DMS79 (cell line): Measurements from ENCODE around the gene THSD7B.
"Not testable (repeated sequence)": the region's sequence is repeated elsewhere in the genome, so short reads cannot be mapped to it uniquely, and the experiment has no call there.

Experiments
- DNase-seq: peaks from one replicate; lab custom pipeline; 2025; lab: John Stamatoyannopoulos, UW

The THSD7B gene

DNA sequence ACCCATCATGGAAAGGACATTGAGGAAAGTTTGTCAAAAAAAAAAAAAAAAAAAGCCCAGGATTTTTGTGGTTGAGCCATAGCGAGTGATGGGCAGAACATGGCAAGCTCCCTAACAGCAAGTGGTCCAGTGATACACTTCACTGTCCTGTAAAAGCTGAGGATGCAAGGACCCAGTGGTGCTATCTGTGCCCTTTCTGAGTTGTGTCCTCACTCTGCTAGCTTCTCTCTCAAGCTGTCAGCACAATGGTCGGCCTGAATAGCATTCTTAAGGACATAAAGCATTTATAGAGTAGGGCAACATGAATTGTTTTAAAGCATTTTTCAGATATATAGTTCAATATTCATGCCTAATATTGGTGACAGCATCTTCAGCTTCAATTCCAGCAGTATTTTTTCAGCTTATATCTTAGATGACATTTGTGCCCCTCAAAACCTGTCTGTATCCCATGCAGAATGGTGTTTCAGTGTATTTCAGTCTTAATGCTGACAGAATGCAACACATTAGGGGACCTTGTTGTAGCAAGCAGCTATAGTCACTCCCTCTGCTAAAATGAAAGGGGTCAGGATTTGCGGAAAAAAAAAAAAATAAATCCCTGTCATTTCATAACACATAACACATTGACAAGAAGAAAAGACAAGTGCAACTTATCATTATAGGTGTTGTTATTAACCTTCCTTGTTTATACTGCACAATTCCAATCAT, 496.7 kb downstream of the THSD7B start:
- DNase-seq, result no peak

DNA sequence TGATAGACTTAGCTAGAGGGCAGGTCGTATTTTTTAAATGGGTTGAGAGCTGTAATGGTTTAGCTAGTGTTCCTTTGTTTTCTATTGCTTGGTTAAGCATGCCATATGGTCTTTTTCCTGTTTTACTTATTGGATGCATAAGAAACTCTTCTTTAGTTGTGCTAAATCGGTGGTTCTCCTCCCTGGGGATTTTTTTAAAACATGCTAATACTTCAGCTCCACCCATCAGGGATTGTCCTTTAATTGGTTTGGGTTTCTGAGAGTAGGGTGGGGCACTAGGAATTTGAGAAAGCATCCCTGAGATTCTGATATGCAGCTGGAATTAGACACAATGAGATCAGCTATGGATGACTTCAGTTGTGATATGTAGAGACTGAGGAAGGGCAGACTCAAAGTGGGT, 497.2 kb downstream of the THSD7B start:
- no peak for DNase-seq

DNA sequence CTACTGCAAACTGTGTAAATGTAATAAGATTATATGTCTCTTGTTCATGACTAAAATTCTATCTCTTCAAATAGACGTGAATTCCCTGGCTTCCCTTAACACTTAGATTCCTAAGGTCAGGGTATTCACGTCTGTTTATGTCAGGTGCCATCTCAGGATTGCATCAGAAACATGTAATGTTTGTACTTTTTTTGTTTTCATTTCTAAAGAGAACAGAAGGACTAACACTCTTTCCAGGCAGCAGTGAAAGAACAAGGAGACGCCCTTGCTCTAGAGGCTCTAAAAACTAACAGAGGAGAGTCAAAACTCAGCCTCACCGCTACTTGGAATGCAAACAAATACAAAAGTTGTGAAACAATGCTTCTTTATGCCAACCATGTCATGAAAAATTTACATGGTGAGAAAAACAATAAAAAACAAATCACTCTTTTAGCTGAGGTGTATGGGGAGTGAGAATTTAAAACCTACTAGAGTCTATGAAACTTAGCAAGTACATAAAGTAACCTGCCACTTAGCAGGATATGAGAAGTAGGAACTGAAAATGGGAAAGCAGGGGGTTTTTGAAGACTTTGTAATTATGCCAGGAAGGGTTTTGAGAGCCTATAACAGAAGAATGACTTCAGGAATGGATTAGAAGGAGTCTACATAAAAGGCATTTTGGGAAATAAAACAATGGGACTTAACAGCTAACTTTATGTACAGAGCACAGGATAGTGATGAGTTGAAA, 522.7 kb downstream of the THSD7B start:
- no peak for DNase-seq

DNA sequence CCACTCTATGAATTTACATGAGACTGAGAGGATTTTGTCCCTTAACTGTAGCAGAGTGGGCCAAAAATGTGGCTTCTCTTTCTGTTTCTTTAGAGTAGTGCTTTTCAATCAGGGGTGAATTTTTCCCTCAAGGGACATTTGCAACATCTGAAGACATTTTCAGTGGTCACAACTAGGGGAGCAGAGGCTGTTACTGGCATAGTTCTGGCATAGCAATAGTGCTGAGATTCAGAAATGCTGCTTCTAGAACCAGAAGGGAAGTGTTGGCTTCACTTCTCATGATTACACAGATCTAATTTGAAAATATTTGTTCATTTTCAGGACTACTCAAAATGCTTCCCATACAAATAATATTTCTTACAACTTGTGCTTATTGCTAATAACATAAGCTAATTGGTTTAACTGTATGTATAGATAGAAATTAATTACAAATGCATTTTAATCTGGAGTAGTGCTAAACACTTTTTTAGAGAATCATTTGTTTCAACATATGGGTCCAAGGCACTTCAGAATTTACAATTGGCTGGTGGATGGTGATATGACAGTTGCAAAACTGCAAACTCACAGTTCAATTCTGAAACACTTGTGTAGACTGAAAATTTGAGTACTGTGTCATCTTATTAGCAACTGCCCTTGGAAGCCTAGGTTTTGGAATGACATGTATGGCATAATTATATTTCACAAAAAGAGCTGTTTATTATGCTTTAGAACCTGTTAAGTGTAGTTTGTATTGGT, 526.7 kb downstream of the THSD7B start:
- DNase-seq, result no peak

DNA sequence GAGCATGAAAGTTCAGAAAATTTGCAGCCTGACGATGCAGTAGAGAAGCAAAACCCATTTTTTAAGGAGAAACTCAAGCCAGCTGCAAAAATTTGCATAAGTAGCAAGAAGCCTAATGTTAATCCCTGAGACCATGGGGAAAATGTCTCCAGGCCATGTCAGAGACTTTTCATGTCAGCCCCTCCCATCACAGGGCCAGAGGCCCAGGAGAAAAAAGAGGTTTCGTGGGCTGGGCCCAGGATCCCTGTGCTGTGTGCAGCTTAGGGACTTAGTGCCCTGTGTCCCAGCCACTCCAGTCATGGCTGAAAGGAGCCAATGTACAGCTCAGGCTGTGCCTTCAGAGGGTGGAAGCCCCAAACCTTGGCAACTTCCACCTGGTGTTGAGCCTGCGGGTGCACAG, 533.0 kb downstream of the THSD7B start:
- no peak for DNase-seq

DNA sequence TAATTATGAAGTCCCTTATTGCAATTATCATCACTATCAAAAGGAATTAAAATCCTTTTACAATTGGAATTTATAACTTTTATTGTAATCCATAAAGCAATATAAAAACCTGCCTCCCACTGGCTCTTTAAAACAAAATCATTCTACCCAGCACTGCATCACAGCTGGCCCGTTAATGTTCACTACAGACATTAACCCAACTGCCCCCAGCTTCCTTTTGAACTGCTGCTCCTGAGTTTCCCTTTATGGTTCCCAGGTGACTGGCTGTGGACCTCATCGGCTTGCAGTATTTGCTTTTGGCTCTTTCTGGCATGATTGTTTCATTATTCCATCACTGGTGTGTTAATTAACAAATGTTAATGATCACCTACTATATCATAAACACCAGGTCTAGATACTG, 535.6 kb downstream of the THSD7B start:
- no peak for DNase-seq

DNA sequence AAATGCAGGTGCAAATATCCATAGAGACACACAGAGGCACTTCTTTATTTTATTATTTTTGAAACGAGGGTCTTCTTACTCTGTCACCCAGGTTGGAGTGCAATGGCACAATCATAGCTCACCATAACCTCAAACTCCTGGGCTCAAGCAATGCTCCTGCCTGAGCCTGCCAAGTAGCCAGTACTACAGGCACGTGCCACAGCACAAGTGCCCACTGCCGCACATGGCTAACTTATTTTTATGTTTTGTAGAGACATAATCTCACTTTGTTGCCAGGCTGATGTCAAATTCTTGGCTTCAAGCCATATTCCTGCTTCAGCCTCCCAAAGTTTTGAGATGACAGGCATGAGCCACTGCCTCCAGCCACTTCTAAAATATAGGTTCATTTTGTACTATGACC, 537.6 kb downstream of the THSD7B start:
- peak; percentile 8 for DNase-seq

DNA sequence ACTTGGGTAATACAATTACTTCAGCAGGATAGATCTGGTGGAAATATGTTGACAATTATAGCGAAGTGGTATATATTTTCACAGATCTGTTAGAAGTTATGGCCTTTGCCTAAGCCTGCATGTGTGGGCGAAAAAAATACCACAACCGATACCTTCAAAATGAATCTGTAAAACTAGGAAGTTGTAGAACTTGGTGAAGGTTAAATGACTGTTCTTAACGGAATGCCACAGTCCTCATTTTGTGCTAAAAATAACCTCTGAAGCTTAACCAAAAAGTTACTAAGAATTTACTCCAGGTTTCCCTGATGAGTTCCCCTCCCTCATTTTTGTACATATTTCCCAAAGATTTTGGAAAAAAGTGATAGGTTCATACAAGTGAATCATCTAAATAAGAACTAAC, 550.7 kb downstream of the THSD7B start:
- no peak for DNase-seq

DNA sequence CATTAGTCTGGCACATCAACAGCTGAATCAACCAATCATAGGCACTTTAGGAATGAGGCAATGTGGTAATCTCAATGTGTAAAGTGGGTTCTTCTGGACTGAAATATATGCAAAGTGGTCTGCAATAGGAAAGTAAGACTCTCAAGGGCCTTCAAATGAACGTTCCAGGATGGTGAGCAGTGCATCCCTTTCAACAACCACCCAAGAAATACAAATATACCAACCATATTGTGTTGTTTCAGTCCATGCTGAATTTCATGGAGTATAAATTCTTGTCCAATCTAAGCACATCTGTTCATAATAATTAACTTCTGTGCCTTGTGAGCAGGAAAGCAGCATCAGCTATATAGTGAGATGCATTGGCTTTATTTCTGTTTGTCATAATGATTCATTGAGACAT, 556.2 kb downstream of the THSD7B start:
- DNase-seq, result no peak

DNA sequence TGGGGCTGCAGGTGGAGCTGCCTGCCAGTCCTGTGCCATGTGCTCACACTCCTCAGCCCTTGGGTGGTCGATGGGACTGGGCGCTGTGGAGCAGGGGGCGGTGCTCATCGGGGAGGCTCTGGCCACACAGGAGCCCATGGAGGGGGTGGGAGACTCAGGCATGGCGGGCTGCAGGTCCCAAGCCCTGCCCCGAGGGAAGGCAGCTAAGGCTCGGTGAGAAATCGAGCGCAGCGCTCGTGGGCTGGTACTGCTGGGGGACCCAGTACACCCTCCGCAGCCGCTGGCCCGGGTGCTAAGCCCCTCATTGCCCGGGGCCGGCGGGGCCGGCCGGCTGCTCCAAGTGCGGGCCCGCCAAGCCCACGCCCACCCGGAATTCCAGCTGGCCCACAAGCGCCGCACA, 566.2 kb downstream of the THSD7B start:
- not testable (repeated sequence) for DNase-seq

DNA sequence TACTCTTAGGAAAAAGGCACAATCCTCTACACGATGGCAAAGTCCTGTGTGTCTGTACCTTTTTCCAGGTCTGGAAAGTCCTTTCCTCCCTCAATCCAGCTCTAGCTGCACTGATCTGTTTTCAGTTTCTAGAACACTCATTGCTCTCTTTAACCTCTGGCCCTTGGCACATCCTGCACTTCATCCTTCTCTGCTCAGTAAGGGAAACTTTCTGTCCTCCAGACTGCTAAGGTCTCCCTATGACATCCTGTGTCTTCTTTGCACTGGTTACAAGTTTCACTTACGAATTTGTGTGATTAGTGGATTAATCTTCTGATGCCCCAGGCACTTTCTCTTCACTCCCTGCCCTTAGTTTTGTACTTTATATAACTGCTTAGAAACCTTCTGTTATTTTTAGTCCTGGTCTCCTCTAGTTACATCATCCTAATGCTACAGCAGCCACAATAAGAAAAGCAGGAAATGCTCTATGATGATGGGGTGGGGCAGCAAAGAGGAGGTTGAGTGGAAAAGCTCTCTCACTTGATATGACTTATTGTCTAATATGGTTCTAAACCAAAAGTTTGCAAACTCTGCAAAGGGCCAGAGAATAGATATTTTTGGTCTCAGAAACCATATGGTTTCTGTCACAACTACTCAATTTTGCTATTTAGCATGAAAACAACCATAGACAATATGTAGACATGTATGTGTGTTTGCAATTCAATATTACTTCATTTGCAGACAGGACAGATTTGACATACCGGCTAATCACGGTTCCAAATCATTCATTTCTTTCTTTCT, 568.2 kb downstream of the THSD7B start:
- DNase-seq, result no peak

DNA sequence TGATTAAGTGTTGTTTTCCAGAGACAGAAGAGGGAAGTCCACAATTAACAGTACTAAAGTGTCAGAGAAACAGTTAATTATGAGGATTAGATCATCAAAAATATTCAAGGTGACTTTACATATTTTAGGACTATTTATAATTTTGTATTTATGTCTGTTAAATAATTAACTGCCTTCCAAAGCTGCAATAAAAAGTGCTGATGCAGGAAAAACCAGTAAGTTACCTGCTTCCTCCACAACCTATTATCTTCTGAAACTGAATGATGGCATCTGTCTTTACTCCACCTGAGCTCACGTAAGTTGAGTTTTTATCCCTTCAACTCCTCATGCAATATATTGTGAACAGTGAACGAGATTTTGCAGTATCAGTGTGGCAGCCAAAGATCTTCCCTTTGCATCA, 570.7 kb downstream of the THSD7B start:
- DNase-seq, result no peak

DNA sequence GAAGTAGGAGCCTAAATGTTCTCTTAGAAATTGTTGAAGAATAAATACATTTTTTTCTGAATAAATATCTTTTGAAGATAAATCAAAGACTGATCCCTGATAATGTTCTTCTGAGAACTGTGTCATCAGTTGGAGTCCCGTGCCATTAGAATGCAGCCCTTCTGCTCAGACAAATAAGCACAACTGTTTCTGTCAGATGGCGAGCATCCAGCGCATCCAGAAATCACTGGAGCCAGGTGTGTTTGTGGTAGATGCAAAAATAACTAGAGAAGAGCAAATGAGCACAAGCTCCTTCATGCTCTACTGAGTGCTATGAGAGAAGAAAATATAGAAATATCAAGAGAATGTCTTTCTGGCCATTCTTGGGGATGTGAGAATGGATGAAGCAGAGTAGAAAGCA, 573.7 kb downstream of the THSD7B start:
- peak; percentile 73 for DNase-seq

DNA sequence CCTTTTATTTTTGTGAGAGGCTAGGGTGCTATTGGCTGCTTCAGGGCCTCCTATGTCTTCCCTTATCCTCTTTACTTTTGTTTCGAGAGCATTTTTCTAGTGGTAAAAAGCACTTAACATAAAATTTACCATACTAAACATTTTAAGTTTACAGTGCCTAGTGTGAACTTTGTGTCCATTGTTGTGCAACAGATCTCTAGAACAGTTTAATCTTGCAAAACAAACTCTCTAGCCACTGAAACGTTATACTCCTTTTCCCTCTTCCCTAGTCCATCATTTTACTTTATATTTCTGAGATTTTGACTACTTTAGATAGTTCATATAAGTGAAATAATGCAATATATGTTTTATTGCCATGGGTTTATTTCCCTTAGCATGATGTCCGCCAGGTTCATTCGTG, 580.6 kb downstream of the THSD7B start:
- no peak for DNase-seq

DNA sequence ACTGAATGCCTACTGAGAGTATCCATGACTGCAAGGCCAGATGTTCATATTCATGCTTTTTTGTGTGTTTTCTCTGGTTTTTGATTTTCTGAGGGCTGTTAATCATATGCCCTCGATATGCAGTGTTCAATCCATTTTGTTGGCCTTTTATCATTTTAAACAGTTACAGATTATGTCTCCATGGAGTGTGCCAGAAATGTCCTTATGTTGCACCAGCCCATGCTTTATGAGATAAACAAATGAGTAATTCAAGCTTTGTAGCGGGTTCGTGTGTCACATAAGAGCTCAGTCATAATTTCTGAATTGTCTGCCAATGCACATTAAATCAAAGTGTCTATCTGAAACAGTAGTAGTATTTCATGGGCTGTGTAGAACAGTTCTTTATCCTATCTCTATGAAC, 583.0 kb downstream of the THSD7B start:
- DNase-seq, result peak; percentile 80

DNA sequence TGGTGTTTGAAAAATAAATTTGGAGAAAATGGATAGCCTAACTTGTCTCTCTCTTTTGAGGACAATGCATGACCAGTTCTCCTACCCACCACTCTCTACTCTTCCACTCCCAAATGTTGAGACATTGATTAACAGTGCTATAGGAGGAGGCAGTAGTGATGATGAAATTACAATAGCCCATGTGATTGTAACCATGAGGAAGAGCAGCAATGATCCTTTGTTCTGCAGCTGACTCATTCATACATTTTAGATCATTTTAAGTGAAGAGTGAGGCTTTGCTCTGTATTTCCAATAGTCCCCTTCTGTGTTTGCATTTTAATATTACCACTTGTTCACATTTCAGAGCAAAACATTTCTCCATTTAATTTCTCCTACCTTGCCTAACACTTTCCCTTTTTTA, 592.3 kb downstream of the THSD7B start:
- no peak for DNase-seq

DNA sequence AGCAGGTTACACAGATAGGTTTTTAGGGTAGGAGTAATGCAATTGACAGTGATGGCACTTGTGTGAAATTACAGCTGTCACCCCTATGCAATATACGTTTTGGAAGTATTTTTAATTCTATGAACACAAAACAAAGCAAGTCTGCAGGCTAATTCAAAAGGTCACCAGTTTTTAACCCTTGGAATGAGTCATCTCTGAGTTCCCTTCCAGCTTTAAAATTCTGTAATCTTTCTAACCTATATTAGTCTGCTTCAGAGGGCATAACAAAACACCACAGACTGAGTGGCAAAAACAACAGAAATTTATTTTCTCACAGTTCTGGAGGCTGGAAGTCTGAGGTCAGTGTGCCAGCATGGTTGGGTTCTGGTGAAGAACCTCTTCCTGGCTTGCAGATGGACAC, 602.0 kb downstream of the THSD7B start:
- no peak for DNase-seq

DNA sequence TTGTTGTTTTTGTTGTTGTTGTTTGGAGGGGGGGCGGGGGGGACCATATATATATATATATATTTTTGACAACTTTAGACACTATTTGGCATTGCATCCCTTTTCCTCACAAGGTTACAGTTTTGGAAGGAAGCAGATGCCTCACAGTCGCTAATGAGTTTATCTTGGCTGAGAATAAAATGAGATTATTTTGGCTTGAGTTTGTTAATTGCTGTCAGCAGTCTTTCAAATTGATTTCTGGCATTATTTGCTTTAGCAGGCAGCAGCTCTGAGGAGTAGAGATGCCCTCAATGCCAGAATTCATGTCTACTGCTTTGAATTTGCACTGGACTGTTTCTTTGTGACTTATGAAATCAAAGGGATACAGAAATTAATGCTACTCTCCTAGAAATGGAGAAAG, 603.8 kb downstream of the THSD7B start:
- no peak for DNase-seq

DNA sequence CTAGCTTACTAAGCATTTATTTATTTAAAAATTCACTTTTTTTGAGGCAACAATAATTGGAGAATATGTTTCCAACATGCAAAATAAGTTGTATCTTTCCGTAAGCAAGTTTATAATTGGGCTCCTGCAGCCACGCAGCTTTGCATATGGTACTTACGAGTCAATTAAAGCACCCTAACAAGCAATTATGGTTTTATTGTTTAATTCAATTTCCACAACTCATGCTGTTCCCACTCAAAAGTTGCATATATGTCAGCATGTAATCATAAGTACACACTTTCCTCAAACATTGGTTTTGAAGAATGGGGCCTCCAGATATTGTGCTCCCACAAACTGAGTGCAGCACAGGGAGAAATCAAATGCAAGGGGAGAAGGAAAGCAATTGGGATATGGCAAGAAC, 613.8 kb downstream of the THSD7B start:
- no peak for DNase-seq

DNA sequence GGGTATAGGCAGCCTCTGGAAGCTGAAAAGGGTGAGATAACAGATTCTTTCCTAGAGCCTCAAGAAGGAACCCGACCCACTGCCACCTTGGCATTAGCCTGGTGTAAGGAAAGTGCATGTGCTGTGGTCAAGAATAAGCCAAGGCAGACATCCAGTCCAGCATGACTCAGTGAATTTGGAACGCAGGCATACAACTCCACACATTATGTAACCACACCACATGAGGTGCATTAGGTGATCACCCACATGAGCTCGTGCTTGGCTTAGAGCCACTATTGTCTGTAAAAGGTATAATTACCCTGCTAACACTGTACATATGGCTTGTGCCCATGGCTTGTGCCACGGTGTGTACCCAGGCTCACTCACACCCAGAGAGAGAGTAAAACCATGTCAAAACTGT, 615.3 kb downstream of the THSD7B start:
- DNase-seq, result no peak

DNA sequence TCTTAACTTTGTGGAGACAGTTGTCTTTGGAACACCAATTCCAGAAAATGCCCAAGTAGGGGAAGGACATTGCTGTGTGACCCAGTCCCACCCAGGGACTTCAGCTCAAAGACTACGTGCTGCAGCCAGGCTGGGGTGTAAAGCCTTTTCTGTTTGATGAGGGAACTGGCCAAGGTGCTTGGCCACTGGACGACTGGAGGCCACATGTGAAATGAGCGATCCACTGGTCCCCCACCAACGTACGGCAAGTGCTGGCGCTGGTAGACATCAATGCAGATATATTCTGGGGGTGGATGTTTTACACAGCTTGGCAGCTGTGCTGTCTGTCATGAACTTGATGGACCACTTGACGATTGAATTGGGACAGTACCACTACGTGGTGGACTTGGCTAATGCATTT, 616.4 kb downstream of the THSD7B start:
- no peak for DNase-seq

DNA sequence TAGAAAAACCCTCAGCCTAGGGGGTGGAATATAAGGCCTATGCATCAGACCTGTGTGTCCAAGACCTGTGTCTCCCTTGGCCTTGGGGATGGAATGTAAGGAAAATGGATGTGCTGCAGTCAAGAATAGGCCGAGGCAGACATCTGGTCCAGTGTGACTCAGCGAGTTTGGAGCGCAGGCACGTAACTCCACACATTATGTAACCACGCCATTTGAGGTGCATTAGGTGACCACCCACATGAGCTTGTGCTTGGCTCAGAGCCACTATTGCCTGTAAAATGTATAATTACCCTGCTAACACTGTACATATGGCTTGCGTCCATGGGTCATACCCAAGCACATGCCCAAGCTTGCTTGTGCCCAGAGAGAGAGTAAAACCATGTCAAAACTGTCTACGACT, 618.0 kb downstream of the THSD7B start:
- no peak for DNase-seq
